B cell (primary cell): ENCODE results near the gene RASSF3. TPM values are rescaled to one million over a fixed set of nuclear protein-coding genes. Genes with fewer than 3 reads are reported as not detected.
A peak's percentile ranks its signal among the peaks of the same experiment; 100 is the strongest.

Experiments
- ATAC-seq: fragments of 200-7000 bp; cut with Tn5 transposase; one replicate; pipeline ENCODE4 v1.10.0; 2021; ENCODE audit warnings: low read depth, mild to moderate bottlenecking, moderate number of reproducible peaks, moderate library complexity
- CTCF ChIA-PET: fragments of 350-600 bp; sonication (Branson Sonifier 250); formaldehyde crosslinking; loops from one replicate; lab custom pipeline; 2021; ENCODE audit warnings: antibody characterized with exemption, inconsistent platforms; lab: Charles Lee
- POLR2A ChIA-PET: fragments of 350-600 bp; sonication (Branson Sonifier 250); formaldehyde crosslinking; loops from one replicate; lab custom pipeline; 2021; ENCODE audit warnings: antibody characterized with exemption; lab: Charles Lee
- DNase-seq: peaks from one replicate; pipeline ENCODE4 v3.0.0; 2013
- H2AFZ ChIP-seq: 2 replicates; pipeline ENCODE4 v1.6.1; 2012; ENCODE audit warnings: mild to moderate bottlenecking, low read depth, low read length; ENCODE audit not compliant: insufficient read depth, poor library complexity, severe bottlenecking
- H3K27ac ChIP-seq, 2 donors: 1 replicate in 1 of 2; 2 replicates in 1 of 2; pipeline ENCODE4 v1.5.1; 2012 to 2013; ENCODE audit warnings: low read length in 2 of 2, mild to moderate bottlenecking in 2 of 2, moderate library complexity in 1 of 2
- H3K27me3 ChIP-seq, 4 experiments: fragments of 200-600 bp in 1 of 4; sonication (generic) in 1 of 4; replicated peaks in 1 of 4; 1 replicate in 2 of 4; 2 replicates in 2 of 4; pipeline versions ENCODE4 v1.6.1 to v1.7.0; 2013 to 2016; ENCODE audit warnings: low read length in 3 of 4, mild to moderate bottlenecking in 2 of 4, mixed read lengths in 1 of 4, moderate library complexity in 1 of 4; ENCODE audit not compliant: insufficient read depth in 4 of 4, control insufficient read depth in 3 of 4; ENCODE audit errors: control extremely low read depth in 1 of 4
- H3K36me3 ChIP-seq, 2 experiments: replicated peaks in 1 of 2; 1 replicate in 1 of 2; 2 replicates in 1 of 2; pipeline versions ENCODE4 v1.6.1 to v1.7.1; 2013; ENCODE audit warnings: low read length in 1 of 2; ENCODE audit not compliant: insufficient read depth in 2 of 2, control insufficient read depth in 1 of 2; ENCODE audit errors: control extremely low read depth in 1 of 2, extremely low read depth in 1 of 2
- H3K4me1 ChIP-seq, 2 donors: fragments of 200-600 bp in 1 of 2; sonication (generic) in 1 of 2; 1 replicate in 1 of 2; 2 replicates in 1 of 2; pipeline versions ENCODE4 v1.5.1 to v1.6.1; 2013 to 2017; ENCODE audit warnings: low read length in 2 of 2; ENCODE audit not compliant: control insufficient read depth in 2 of 2, insufficient read depth in 2 of 2
- H3K4me2 ChIP-seq: replicated peaks from 2 replicates; pipeline ENCODE3; 2012; ENCODE audit warnings: mild to moderate bottlenecking, low read depth, low read length; ENCODE audit not compliant: poor library complexity, severe bottlenecking
- H3K4me3 ChIP-seq, 5 experiments: fragments of 200-600 bp in 1 of 5; sonication (generic) in 1 of 5; 1 replicate in 3 of 5; 2 replicates in 2 of 5; pipeline versions ENCODE4 v1.5.1 to v1.7.0; 2011 to 2016; ENCODE audit warnings: low read length in 4 of 5, mild to moderate bottlenecking in 4 of 5, low read depth in 2 of 5, control low read depth in 1 of 5, moderate library complexity in 1 of 5; ENCODE audit not compliant: insufficient read depth in 1 of 5; ENCODE audit errors: control extremely low read depth in 1 of 5, extremely low read depth in 1 of 5
- H3K79me2 ChIP-seq: fragments of 200-600 bp; sonication (generic); one replicate; pipeline ENCODE4 v1.6.0; 2016; ENCODE audit warnings: low read length; ENCODE audit not compliant: control insufficient read depth, insufficient read depth
- H3K9ac ChIP-seq: fragments of 200-600 bp; sonication (generic); 2 replicates; pipeline ENCODE4 v1.6.1; 2017; ENCODE audit warnings: mild to moderate bottlenecking, low read length, moderate library complexity
- H3K9me3 ChIP-seq, 3 donors: one replicate each; pipeline versions ENCODE4 v1.6.1 to v1.7.1; 2013; ENCODE audit warnings: low read length in 2 of 3; ENCODE audit not compliant: control insufficient read depth in 2 of 3, insufficient read depth in 1 of 3; ENCODE audit errors: control extremely low read depth in 1 of 3
- H4K20me1 ChIP-seq: 2 replicates; pipeline ENCODE4 v1.6.0; 2012; ENCODE audit warnings: mild to moderate bottlenecking, low read length; ENCODE audit not compliant: insufficient read depth, control insufficient read depth, poor library complexity, severe bottlenecking
- H3K27ac Mint-ChIP-seq: one replicate; pipeline ENCODE4 v1.8.0; 2021; ENCODE audit warnings: mixed read lengths
- H3K27me3 Mint-ChIP-seq: one replicate; pipeline ENCODE4 v1.8.0; 2021; ENCODE audit warnings: mixed read lengths
- H3K4me1 Mint-ChIP-seq: one replicate; pipeline ENCODE4 v1.8.0; 2021; ENCODE audit warnings: mixed read lengths
- H3K4me3 Mint-ChIP-seq: one replicate; pipeline ENCODE4 v1.8.0; 2021; ENCODE audit warnings: mixed read lengths
- H3K9me3 Mint-ChIP-seq: one replicate; pipeline ENCODE4 v1.8.0; 2022; ENCODE audit warnings: mixed read lengths; ENCODE audit not compliant: insufficient read depth
- EZH2 ChIP-seq: IDR thresholded peaks from 2 replicates; pipeline ENCODE4 v1.6.1; 2012; ENCODE audit warnings: borderline replicate concordance, low read depth, mild to moderate bottlenecking, moderate library complexity, low read length; ENCODE audit not compliant: insufficient read depth, poor library complexity, severe bottlenecking
- WGBS: methylation state at CpG from one replicate; pipeline ENCODE4 v1.1.5; 2013; ENCODE audit warnings: missing lambda C conversion rate; ENCODE audit not compliant: insufficient coverage; 5-methylcytosine and 5-hydroxymethylcytosine counted together
- intact Hi-C: fragments of 100-400 bp; cut with micrococcal nuclease; formaldehyde crosslinking; loops from one replicate; pipeline ENCODE4 v1.10.0; 2022
- polyA plus RNA-seq: library from polyadenylated mRNA; depleted of rRNA; stranded (reverse); fragments of >200 nt; gene quantifications from 2 replicates; pipeline ENCODE4 v1.2.3, GENCODE V29; 2012
- total RNA-seq, 2 donors: library from RNA; stranded (reverse); fragments of 120-200 nt in 1 of 2; gene quantifications; 1 replicate in 1 of 2; 2 replicates in 1 of 2; pipeline versions ENCODE4 v1.2.3 to v1.2.4, GENCODE V29; 2013 to 2022
- TF ChIP-seq, protein P1 (sequence below): fragments of 200-600 bp; IDR thresholded peaks from one replicate; pipeline ENCODE4 v1.8.0; 2022; ENCODE audit warnings: antibody characterized with exemption, mild to moderate bottlenecking

The RASSF3 gene
- total and polyA plus RNA-seq, 2 donors (not counting 1 experiment from before 2014, with no cell fraction given): 25.8 to 104 TPM

DNA sequence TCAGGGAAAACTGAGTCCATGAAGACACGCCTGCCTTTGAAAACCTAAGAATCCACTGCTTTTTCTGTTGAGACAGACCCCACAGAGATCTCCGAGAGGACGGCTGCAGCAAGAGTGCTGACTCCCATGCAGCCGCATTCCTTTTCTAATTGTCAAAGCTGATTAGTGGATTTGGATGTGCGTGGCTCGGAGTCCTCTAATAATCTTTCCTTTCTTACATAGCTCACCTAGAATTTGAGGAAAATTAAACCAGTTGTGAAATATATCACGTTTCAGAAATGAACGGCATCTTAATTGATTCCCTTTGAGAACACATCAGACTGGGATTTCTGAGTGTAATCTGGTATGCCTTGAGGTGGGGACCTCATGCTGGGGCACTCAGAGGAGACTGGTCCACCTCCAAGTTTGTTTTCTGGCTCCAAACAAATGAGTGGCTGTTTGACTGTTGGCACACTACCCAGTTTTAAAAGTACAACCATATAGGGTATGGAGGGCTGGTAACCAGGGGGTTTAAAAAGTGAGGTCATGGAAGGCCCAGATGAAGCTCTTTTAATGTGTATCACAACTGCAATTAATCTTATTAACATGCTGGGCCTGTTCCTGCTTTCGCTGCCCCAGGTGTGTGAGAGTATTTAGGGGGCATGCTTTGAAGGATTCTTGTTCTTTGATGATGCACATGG is 63.3 kb downstream of the RASSF3 start:
- POLR2A ChIA-PET: interaction anchor here (1.3 kb wide), 1 partner anchor 63 kb away, joined by 3 read pairs; no protein-coding TSS in a partner anchor
- H3K27me3 Mint-ChIP-seq: no peaks in the 10 kb centered on the region
- peaks cover 89% of the 10 kb centered on the region for H3K4me1 Mint-ChIP-seq
- Histone ChIP-seq H3K79me2 (peaks cover 89% of the 10 kb centered on the region), H3K4me2 (peak overlapping the region; percentile 58), H3K4me3 (no peak overlapping the region), H3K27me3 (no peaks in the 10 kb centered on the region), H4K20me1 (peaks cover 24% of the 10 kb centered on the region), H3K36me3 (no peaks in the 10 kb centered on the region), H2AFZ (no peak overlapping the region), H3K9ac (no peak overlapping the region), H3K9me3 (no peaks in the 10 kb centered on the region), H3K4me1 (peaks cover 86 to 95% of the 10 kb centered on the region in 2 donors), H3K27ac (peak overlapping the region in 1 of 2 donors; percentile 76)
- H3K27ac Mint-ChIP-seq: peak overlapping the region; percentile 94
- no peak for ATAC-seq
- intact Hi-C loops: no loop called here
- CTCF ChIA-PET: interaction anchor here (2.1 kb wide), 1 partner anchor 24 kb away, joined by 7 read pairs; no protein-coding TSS in a partner anchor
- H3K4me3 Mint-ChIP-seq: peak overlapping the region; percentile 82
- no peaks in the 10 kb centered on the region for H3K9me3 Mint-ChIP-seq
- peak; percentile 6 for DNase-seq
- WGBS: 80% methylated on average over 3 of the region's 9 CpGs
- TF ChIP-seq EZH2: no peak
- TF ChIP-seq, protein P1, sequence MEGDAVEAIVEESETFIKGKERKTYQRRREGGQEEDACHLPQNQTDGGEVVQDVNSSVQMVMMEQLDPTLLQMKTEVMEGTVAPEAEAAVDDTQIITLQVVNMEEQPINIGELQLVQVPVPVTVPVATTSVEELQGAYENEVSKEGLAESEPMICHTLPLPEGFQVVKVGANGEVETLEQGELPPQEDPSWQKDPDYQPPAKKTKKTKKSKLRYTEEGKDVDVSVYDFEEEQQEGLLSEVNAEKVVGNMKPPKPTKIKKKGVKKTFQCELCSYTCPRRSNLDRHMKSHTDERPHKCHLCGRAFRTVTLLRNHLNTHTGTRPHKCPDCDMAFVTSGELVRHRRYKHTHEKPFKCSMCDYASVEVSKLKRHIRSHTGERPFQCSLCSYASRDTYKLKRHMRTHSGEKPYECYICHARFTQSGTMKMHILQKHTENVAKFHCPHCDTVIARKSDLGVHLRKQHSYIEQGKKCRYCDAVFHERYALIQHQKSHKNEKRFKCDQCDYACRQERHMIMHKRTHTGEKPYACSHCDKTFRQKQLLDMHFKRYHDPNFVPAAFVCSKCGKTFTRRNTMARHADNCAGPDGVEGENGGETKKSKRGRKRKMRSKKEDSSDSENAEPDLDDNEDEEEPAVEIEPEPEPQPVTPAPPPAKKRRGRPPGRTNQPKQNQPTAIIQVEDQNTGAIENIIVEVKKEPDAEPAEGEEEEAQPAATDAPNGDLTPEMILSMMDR: no peak

DNA sequence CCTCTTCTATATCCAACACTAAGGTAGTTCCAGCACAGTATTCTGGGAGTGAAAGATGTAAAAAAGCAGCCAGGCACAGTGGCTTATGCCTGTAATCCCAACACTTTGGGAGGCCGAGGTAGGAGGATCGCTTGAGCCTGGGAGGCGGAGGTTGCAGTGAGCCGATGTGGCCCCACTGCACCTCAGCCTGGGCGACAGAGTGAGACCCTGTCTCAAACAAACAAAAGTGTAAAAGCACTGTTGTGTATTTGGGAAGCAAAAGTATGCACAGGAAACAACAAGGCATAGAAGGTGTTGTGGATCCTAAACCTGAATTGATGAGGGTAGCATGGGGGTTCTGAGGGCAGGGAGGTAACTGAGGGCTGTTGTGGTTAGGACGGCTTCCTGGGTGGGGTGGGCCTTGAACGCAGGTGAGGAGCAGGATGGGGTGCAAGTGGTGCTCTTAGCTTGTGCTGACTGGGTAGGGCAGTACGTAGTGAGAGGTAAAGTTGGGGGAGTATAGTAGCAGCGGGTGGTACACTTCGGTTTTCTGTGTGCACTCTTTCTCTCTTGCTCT is 64.2 kb downstream of the RASSF3 start:
- Mint-ChIP-seq H3K9me3 (no peaks in the 10 kb centered on the region), H3K4me3 (peak overlapping the region; percentile 82), H3K27me3 (no peaks in the 10 kb centered on the region), H3K27ac (peak overlapping the region; percentile 94), H3K4me1 (peaks cover 86% of the 10 kb centered on the region)
- Histone ChIP-seq H3K4me1 (peaks cover 87 to 95% of the 10 kb centered on the region in 2 donors), H3K27ac (peak overlapping the region; percentile 37 to 76), H3K9me3 (no peaks in the 10 kb centered on the region), H3K4me2 (peak overlapping the region; percentile 56), H3K79me2 (peaks cover 97% of the 10 kb centered on the region), H3K4me3 (peak overlapping the region in 1 of 5 experiments; percentile 36), H3K9ac (peak overlapping the region; percentile 14), H2AFZ (no peak overlapping the region), H3K27me3 (no peaks in the 10 kb centered on the region), H4K20me1 (peaks cover 23% of the 10 kb centered on the region), H3K36me3 (no peaks in the 10 kb centered on the region)
- WGBS: 67% methylated on average over 9 of the region's 10 CpGs
- CTCF ChIA-PET: interaction anchor here (1.0 to 2.1 kb wide), 2 partner anchors 23 to 85 kb away, joined by 3 to 7 read pairs; no protein-coding TSS in a partner anchor
- TF ChIP-seq, protein P1: no peak
- no peak for TF ChIP-seq EZH2
- POLR2A ChIA-PET: interaction anchor here (1.3 kb wide), 1 partner anchor 63 kb away, joined by 3 read pairs; no protein-coding TSS in a partner anchor
- intact Hi-C loops: no loop called here
- DNase-seq (peak; percentile 18), ATAC-seq (no peak)
